ENCODE results near the gene EXOSC1. TPM values are rescaled to one million over a fixed set of nuclear protein-coding genes. Genes with fewer than 3 reads are reported as not detected.

EXOSC1 gene
- total RNA-seq, 1 donor from 2014 or later: 11.3 TPM

- no peak overlapping the region for H3K27ac ChIP-seq
- no peak for DNase-seq (ENCODE audit: low spot score in 2 of 2)
- H3K36me3 ChIP-seq: peaks cover 17 to 55% of the 10 kb centered on the region in 2 donors
- no peaks in the 10 kb centered on the region for H3K9me3 ChIP-seq
- no peaks in the 10 kb centered on the region for H3K27me3 ChIP-seq
- H3K4me1 ChIP-seq: no peaks in the 10 kb centered on the region
- no peak for TF ChIP-seq CTCF (IDR thresholded peaks at IDR 0.05)
- H3K4me3 ChIP-seq: no peak overlapping the region
- intact Hi-C loops (cut with DNase I): no loop called here
Observed at GRCh38 chr10:97388152-97388551, 57.7 kb downstream of the EXOSC1 start.

Other genes with a start within 250 kb of the EXOSC1 start
- 4.5 TPM for gene ARHGAP19, start 153.4 kb downstream of the EXOSC1 start, total RNA-seq
- gene FRAT1, start 126.7 kb downstream of the EXOSC1 start, total RNA-seq: 5.2 TPM
- 32.0 TPM for gene FRAT2, start 111.3 kb downstream of the EXOSC1 start, total RNA-seq
- gene RRP12, start 44.7 kb downstream of the EXOSC1 start, total RNA-seq: 5.9 TPM
- 171 TPM for gene PGAM1, start 19.8 kb downstream of the EXOSC1 start, total RNA-seq
- gene ZDHHC16, start 169 bp upstream of the EXOSC1 start, total RNA-seq: 30.4 TPM
- gene MMS19, start 52.4 kb upstream of the EXOSC1 start, total RNA-seq: 34.0 TPM
- 33.0 TPM for gene UBTD1, start 52.9 kb upstream of the EXOSC1 start, total RNA-seq
- gene ANKRD2, start 126.8 kb upstream of the EXOSC1 start, total RNA-seq: not detected
- gene HOGA1, start 138.4 kb upstream of the EXOSC1 start, total RNA-seq: 2.6 TPM
- not detected for gene C10orf62, start 143.7 kb upstream of the EXOSC1 start, total RNA-seq
- gene MORN4, start 187.5 kb upstream of the EXOSC1 start, total RNA-seq: 2.3 TPM
- 33.7 TPM for gene PI4K2A, start 194.7 kb upstream of the EXOSC1 start, total RNA-seq
- 23.7 TPM for gene AVPI1, start 241.2 kb upstream of the EXOSC1 start, total RNA-seq